IPS-NIHi7 (cell line): Measurements from ENCODE around the gene PTPRM.
"Not testable (repeated sequence)": the region's sequence is repeated elsewhere in the genome, so short reads cannot be mapped to it uniquely, and the experiment has no call there.

Experiments
- DNase-seq: peaks from one replicate; pipeline ENCODE4 v3.0.0; 2012; ENCODE audit warnings: mixed read lengths; ENCODE audit errors: extremely low spot score

The PTPRM gene

GRCh38 chr18:8427339-8427738, 860.2 kb downstream of the PTPRM start:
- DNase-seq: no peak

- DNase-seq: no peak
These were observed 861.8 kb downstream of the PTPRM start for GRCh38 chr18:8428951-8429350.

- no peak for DNase-seq
These were observed 863.9 kb downstream of the PTPRM start for GRCh38 chr18:8431036-8431435.

GRCh38 chr18:8433323-8433722, 866.2 kb downstream of the PTPRM start:
- DNase-seq: no peak

DNA sequence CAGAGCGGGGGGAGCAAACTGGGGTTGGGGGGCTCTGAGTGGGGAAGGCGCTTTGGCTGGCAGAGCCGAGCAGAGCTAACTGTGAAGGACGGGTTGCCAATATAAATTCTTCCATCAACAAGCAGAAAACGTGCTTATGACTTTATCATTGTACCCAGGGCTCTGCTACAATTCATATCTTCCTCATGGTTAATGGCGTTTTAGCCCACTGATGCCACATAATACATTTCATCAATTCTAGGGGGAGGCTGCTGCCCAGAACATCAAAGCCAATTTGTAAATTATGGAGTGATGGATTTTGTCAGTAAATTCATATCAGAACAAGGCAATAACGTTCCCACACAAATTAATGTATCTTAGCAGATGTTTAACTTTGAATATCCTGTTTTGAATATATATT, 866.7 kb downstream of the PTPRM start:
- DNase-seq: no peak

DNA sequence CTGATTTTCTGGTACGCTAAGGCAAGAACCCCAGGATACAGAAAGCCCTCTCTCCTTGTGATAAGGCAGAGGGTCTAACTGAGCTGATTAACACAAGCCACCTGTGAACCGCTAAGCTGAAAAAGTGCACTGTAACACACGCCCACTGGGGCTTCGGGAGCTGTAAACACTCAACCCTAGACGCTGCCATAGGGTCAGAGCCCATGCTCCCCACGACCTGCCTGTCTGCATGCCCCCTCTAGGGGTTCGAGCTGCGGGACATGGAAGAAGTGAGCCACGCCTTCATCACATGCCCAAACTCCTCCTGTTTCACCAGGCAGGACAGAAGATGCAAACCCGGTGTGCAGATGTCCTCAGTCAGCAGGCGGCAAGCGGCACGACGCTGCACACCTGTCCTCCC, 868.3 kb downstream of the PTPRM start:
- DNase-seq: no peak

GRCh38 chr18:8439055-8439454, 871.9 kb downstream of the PTPRM start:
- DNase-seq: no peak

DNA sequence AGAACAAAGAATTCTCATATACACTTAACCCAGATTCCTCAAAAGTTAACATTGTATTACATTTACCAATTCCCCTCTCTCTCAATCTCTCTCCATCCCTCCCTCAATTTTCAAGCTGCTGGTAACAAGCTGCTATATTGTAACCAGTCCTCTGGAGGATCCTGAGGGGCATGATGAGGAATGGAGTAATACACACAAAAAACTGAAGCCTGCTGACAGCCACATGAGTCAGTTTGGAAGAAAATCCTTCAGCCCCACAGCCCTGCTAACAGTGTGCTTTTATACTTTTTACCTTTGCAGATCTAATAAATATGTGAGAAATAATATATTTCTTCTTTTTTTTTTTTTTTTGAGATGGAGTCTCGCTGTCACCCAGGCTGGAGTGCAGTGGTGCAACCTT, 876.4 kb downstream of the PTPRM start:
- DNase-seq: no peak

GRCh38 chr18:8446936-8447335, 879.8 kb downstream of the PTPRM start:
- not testable (repeated sequence) for DNase-seq

DNA sequence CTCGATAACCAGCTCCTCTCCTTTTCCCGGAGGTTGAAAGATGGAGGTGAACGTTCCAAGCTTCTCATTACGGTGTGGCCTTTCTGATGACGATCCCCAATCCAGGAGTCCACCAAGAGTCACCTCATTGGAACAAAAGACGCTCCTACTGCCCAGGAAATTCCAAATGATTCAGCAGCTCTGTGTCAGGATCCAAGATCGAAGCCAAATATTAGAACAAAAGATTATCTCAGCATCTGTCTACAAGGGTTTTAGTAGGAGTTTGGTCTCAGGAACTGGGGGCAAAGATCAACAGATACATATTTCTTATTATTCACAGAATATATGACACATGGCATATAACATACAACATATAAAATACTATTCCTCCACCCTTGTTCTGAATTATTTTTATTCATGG, 881.0 kb downstream of the PTPRM start:
- DNase-seq: no peak

DNA sequence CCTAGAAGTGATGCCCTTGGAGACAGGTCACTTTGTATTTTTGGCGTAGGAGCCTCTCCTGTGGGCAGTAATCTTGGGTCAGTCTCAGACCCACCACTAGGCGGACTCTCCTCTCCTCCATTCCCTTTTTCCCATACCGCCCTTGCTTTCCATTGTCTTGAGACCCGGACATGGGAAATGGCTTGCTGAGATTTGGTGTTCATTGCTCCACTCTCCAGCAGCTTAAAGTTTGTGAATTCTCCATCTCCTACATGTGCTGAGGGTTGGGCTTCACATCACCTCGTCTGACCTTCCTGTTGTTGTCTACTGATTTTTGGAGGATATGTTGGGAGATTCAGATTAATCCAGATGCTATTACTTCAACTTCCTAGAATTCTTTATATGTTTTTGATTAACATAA, 882.9 kb downstream of the PTPRM start:
- DNase-seq: peak; percentile 83

DNA sequence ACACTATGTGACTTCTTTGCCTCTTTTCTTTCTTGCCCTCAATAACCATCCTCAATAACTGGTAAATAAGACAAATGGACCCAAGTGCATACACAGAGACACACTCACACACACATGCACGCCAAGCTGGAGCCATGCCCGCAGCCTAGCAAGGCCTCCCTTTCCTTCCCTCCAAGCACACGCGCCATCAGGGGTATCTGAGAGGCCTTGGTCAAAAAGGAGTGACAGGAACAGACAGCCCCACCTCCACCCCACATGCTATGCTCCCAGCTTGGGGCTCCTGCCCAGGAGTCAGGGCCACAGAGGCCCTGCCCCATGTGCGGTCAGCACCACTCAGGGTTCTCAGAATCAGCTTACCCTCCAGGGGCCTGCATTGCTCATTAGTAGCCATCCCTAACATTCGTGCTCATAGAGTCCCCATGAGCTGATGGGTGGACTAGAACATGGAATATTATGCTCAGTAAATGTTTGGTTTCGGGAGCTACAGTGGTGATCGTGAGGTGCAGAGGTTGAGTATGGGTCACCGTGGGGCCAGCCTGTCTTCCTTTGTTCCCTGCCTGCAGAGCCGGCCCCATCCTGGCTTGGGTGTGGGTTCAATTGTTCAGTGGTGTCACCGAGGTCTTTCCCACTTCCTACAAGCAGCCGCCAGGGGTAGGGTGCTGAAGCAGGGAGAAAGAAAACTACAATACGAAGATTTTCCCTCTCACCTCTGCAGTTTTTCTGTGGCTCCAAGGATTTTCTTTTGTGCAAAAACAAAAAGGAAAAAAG, 884.0 kb downstream of the PTPRM start:
- DNase-seq: no peak

GRCh38 chr18:8453528-8453927, 886.4 kb downstream of the PTPRM start:
- no peak for DNase-seq

DNA sequence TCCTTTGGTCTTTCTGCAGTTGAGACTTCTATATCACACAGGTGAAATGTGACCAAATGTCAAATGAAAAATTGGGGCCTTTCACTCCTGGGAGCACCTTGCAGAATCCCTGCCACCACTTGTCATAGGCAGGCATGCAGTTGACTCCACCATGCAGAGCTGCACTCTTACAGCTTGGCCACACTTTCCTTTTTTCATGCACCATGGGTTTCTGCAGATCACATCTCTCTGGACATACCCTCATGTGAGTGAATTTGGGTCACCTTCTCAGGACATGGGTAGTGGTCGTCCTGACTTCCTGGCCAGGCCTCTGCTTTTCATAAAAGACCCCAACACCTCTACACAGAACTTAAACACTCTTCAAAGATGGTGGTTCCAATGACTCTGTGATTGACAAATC, 887.0 kb downstream of the PTPRM start:
- no peak for DNase-seq

DNA sequence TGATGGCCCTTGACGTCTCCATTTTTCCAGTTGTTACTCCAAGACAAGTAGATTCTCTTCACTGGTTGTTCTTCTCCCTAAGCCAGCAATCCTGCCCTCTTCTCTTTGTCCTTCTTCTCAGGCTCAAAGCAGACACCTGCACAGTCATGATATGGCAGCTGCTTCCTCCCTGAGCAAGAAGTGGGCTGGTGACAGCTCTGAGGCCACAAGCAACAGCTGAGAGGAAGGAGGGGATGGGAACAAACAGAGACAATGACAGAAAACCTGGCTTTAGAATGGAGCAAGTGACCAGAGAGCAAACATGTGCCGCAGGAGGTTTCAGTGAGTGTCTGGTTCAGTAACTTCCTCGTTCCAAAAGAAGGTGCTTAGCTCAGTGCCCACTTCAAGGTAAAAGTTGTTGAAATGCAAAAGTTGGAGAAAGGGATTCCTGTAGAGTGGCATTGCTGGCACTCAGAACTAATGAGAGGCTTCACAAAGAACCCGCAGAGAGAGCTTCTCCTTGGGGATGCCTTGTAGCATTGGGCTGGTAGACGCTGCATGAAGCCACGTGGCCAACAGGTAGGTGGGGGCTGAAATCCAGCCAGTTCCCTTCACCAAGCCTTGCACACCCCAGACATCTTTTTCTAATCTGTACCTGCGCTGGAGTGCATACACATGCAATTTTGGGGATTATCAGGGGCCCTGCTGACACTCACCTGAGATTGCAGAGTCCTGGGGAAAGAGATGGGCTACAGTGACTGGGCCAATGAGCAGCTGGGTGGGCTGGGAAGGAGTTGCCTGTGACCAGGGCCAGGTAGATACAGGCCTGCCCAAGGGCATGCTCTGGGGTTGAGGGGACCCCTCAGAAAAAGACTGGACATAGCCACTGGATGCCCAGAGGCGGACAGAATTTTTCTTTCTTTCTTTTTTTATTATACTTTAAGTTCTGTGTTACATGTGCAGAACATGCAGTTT, 888.8 kb downstream of the PTPRM start:
- no peak for DNase-seq
